RWPE2 (cell line): Measurements from ENCODE around the gene TSPAN32.

Experiments
- ATAC-seq: fragments of 200-7000 bp; cut with Tn5 transposase; 3 replicates; pipeline ENCODE4 v1.9.1; 2021; ENCODE audit warnings: low read depth
- DNase-seq: peaks from one replicate; pipeline ENCODE4 v3.0.0-alpha.2; 2020; ENCODE audit warnings: low spot score
- H3K27ac ChIP-seq: fragments of 450-650 bp; 2 replicates; pipeline ENCODE4 v1.5.1; 2017; ENCODE audit warnings: mild to moderate bottlenecking; ENCODE audit not compliant: poor library complexity, severe bottlenecking
- H3K27me3 ChIP-seq: fragments of 250-450 bp; sonication (Bioruptor Pico); 2 replicates; pipeline ENCODE4 v1.5.1; 2021; ENCODE audit warnings: mild to moderate bottlenecking, moderate library complexity; ENCODE audit not compliant: insufficient read depth, poor library complexity, severe bottlenecking
- H3K36me3 ChIP-seq: fragments of 250-450 bp; sonication (Bioruptor Pico); 2 replicates; pipeline ENCODE4 v1.5.1; 2020; ENCODE audit warnings: low read depth, mild to moderate bottlenecking, moderate library complexity
- H3K4me1 ChIP-seq: fragments of 250-450 bp; sonication (Bioruptor Pico); 2 replicates; pipeline ENCODE4 v1.5.1; 2021; ENCODE audit warnings: mild to moderate bottlenecking, moderate library complexity; ENCODE audit not compliant: insufficient read depth, poor library complexity, severe bottlenecking
- H3K4me3 ChIP-seq: fragments of 250-450 bp; sonication (Bioruptor Pico); 2 replicates; pipeline ENCODE4 v1.5.1; 2021; ENCODE audit warnings: mild to moderate bottlenecking, moderate library complexity; ENCODE audit not compliant: severe bottlenecking
- H3K9me3 ChIP-seq: fragments of 250-450 bp; sonication (Bioruptor Pico); 2 replicates; pipeline ENCODE4 v1.5.1; 2021; ENCODE audit warnings: mild to moderate bottlenecking, moderate library complexity; ENCODE audit not compliant: severe bottlenecking
- CTCF ChIP-seq: fragments of 450-650 bp; IDR thresholded peaks from one replicate; pipeline ENCODE4 v1.5.1; 2017; ENCODE audit warnings: mild to moderate bottlenecking, moderate library complexity; ENCODE audit not compliant: poor library complexity, severe bottlenecking

TSPAN32 gene

GRCh38 chr11:2301631-2302305 lies at the start of gene TSPAN32, which contains the start of gene C11orf21:
Gene TSPAN32 (plus strand): TSS chr11:2302013. CDS start chr11:2302150, 137 bp downstream.
Gene C11orf21 (minus strand): TSS chr11:2301918. CDS start chr11:2301808, 110 bp downstream.
- no peak for ATAC-seq
- H3K4me1 ChIP-seq = no peaks in the 10 kb centered on the region

DNA sequence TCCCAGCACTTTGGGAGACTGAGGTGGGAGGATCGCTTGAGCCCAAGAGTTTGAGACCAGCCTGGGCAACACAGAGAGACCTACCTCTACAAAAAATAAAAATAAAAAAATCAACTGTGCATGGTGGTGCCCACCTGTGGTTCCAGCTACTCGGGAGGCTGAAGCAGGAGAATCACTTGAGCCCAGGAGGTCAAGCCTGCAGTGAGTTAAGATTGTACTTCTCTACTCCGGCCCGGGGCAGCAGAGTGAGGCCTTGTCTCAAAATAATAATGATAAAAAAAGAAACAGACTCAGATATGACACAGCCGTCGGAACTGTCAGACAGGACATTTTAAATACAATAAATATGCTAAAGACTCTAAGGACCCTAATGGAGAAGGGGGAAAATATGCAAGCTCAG lies 49.8 kb upstream of the TSPAN32 start:
- TF ChIP-seq CTCF = no peak
- no peaks in the 10 kb centered on the region for H3K36me3 ChIP-seq
- no peaks in the 10 kb centered on the region for H3K27me3 ChIP-seq
- DNase-seq (no peak), ATAC-seq (no peak)
- H3K9me3 ChIP-seq = no peaks in the 10 kb centered on the region
- H3K4me1 ChIP-seq = peaks cover 9% of the 10 kb centered on the region
- no peak overlapping the region for H3K4me3 ChIP-seq
- H3K27ac ChIP-seq = no peak overlapping the region

More at GRCh38 chr11:2301631-2302305, at the start of gene TSPAN32, which contains the start of gene C11orf21:
- TF ChIP-seq CTCF = no peak
- no peak for DNase-seq
- Histone ChIP-seq H3K27me3 (no peaks in the 10 kb centered on the region), H3K27ac (no peak within 1 kb of the TSS), H3K9me3 (no peaks in the 10 kb centered on the region), H3K4me3 (no peak within 1 kb of the TSS), H3K36me3 (no peaks in the 10 kb centered on the region)

DNA sequence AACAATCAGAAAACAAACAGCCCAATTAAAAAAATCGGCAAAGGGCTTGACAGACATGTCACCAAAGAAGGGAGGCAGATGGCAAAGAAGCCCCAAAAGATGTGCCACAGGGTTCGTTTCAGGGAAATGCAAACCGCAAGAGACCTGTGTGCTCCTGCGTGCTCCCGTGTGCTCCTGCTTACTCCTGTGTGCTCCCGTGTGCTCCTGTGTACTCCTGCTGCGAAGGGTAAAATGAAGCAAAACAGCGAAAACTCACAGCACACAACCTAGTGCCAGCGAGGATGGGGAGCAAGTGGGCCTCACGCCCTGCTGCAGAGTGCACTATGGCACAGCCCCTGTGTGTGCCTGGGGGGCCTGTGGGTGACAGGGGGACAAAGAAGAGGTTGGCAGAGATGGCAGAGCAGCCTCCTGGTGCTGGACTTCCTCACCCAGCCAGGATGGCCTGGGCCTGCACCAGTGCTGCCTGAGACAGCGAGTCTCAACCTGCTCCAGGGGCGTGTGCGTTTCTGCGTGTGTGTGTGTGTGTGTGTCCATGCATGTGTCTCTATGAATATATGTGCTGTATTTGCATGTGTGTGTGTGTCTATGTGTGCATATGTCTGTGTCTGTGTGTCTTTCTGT lies 45.4 kb upstream of the TSPAN32 start:
- Histone ChIP-seq H3K4me1 (peaks cover 13% of the 10 kb centered on the region), H3K9me3 (no peaks in the 10 kb centered on the region), H3K27ac (peak overlapping the region; percentile 31), H3K36me3 (no peaks in the 10 kb centered on the region), H3K4me3 (no peak overlapping the region), H3K27me3 (no peaks in the 10 kb centered on the region)
- DNase-seq (peak; percentile 49), ATAC-seq (peak; percentile 75)
- TF ChIP-seq CTCF = no peak

- Histone ChIP-seq H3K27ac (peak overlapping the region; percentile 31), H3K27me3 (no peaks in the 10 kb centered on the region), H3K4me1 (peaks cover 13% of the 10 kb centered on the region), H3K9me3 (no peaks in the 10 kb centered on the region), H3K36me3 (no peaks in the 10 kb centered on the region), H3K4me3 (no peak overlapping the region)
- ATAC-seq = peak; percentile 78
- DNase-seq = peak; percentile 60
- TF ChIP-seq CTCF = no peak
These were observed 44.7 kb upstream of the TSPAN32 start for GRCh38 chr11:2256951-2257700.
